Activated CD4-positive, alpha-beta T cell treated with anti-CD3 and anti-CD28 coated beads, Interleukin-2, amount 50 U/mL, for 24 hours (primary cell): Measurements from ENCODE around the gene ADAMTSL1.

ENCODE experiments used
- DNase-seq, 2 donors: peaks; one replicate each; pipeline ENCODE4 v3.0.0-alpha.2; 2020; ENCODE audit warnings: low read depth in 1 of 2, low spot score in 1 of 2

Gene ADAMTSL1

DNA sequence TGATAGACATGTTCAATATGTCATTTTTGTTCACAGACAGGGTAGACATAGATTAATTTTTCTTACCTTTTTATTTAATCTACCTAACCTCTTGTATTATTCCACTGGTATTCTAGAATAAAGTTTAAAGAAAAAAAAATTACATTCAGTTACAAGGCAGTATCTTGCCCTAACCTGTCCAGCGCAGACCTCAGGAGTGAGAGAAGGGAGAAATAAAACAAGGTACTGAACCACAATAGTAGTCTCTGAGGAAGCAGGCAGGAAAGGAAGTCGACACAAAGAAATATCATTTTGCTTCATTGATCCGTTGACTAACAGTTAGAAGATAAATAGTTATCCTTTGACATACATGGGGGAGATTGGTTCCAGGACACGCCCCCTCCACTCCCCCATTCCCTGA is 12.5 kb upstream of the ADAMTSL1 start:
- no peak for DNase-seq

DNA sequence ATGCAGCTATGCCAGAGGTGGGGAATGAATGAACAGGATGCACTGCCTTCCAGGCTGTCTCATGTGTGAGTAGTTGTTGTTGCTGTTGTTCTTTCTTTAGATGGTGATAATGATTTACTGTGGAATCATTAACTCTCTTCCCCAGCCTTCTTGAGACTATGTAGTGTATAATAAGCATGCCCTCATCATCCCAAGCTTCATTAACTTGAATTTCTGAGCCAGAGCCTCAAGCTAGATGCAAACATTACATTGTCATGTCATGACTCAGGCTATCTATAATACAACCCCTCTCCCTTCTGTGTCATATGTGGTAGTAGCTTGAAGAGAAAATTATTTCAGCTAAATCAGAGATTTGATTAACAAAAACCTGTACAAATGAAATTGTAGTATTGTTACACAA is 10.0 kb upstream of the ADAMTSL1 start:
- no peak for DNase-seq

DNA sequence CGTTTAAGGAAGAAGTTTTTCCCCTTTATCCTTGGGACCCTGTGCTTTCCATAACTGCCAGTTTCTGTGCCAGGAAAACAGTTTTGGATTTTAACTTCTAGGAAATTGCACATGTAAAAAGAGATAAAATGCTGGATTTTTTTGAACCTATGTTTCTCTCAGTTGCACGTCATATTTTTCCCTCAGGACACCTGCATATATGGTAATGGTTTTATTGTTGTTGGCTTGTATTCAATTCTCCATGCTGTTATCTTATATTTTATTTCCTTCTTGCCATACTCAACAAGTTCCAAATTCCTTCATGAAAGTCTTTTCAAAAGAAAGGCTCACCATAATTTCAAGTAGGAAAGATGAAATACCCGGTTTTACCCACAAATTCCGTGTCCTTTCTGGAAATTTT is 7.9 kb upstream of the ADAMTSL1 start:
- no peak for DNase-seq

DNA sequence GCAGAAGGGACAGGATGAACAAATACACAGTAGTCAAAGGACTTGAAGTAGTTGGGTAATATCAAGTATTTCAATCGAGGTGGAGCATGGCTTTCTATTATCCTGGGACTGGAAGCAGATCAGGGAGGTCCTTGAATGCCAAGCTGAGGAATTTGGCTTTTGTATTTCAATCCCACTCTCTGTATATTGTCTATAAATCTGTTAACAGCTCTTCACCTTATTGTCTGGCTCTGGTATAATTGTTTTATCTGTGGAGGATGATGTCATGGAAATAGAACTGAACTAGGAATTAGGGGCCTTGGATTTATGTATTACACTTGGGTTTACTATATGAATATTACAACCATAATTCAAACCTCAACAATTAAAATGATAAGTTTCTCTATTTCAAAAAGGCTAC is 6.3 kb upstream of the ADAMTSL1 start:
- DNase-seq = no peak

DNA sequence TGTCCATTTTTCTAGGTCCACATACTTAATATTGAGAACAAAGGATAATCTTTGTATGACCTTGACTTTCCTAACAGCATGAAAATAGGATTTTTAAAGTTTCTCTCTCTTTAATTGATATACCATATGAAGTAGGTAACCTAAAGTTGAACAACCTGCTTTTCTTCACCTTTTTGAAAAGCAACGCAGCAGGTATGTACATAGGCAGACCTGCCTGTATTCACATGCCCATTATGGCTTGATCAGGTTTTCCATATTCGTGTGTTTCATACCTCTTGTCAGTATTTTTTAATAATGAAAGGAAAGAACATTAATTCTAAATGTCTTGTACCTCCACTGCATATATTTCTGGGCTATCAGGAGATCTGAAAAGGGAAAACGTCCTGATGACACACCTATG is 1.5 kb upstream of the ADAMTSL1 start:
- no peak for DNase-seq

DNA sequence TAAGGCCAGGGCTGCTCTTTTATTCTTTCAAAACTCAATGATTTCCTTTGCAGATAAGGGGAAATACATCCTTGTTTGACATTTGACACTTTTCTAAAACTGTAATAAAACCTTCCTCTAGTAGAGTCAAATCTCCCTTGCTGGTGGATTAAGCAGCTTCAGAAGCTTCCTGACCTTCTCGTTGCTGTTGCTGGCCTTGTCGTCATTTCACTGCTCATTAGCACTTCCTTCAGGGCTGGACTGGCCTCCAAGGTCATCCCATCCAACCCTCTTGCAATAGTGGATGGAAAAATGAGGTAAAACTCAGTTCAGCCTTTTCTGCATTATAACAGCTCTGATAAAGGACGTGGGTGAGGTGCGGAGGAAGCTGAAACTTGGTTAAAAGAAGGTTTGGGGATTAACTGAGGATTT is 1.1 kb upstream of the ADAMTSL1 start:
- DNase-seq = no peak

DNA sequence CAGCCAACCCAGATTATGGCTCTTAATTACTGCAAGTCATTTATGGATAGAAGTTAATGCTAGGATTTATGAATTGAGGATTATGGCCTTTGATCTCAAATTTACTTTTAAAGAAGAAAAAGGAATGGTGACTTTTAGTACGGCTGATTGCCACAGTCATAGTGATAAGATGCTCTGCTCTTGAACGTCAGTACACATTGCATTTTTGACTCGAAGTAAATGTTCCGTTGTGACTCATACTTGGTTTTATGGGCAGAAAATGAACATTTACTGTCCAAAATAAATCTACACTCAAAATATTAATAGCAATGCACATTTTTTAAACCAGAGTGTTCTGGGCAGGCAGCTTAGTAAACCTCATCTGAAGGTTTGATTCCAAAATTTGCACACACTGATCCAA is 830 bp downstream of the ADAMTSL1 start:
- no peak for DNase-seq

DNA sequence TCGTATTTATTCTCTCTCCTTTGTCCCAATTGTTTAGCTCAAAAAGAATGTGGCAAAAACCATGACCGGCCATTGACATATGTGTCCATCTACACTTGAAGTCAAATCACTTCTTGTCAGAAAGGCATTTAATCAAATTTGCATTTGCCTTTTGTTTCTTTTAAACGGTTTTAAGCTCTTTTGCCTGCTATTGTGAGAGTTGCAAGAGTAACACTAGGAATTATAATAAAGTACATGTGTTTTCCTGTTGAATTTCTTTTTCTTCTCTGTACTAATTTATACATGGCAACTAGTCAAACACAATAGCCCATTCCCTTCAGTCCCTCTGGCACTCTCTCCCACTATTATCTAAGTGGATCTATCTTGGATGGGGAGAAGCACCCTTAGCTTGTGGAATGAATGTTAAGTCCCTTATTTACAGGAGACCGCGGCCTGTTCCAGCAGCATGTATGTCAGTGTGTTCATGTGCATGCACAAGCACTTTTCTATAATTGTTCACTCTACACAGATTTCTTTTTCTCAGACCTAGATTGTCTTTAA is 3.2 kb downstream of the ADAMTSL1 start:
- no peak for DNase-seq

DNA sequence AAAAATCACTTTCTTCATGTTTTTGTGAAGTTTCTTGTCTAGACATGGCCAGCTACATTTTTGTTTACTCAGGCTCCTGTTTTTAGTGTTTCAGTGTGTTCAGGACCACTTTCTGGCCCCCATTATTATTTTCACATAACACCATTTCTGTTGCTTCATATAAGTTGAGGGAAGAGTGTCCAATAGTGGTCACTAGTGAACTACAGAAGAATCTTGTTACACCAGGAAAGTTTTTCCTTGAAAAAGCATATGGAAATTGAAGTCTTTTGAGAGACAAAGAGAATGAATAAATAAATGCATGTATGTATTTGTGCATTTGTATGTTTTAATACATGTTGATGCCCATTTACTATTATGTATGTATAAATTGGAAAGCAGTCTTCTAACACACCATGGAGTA is 3.8 kb downstream of the ADAMTSL1 start:
- no peak for DNase-seq

DNA sequence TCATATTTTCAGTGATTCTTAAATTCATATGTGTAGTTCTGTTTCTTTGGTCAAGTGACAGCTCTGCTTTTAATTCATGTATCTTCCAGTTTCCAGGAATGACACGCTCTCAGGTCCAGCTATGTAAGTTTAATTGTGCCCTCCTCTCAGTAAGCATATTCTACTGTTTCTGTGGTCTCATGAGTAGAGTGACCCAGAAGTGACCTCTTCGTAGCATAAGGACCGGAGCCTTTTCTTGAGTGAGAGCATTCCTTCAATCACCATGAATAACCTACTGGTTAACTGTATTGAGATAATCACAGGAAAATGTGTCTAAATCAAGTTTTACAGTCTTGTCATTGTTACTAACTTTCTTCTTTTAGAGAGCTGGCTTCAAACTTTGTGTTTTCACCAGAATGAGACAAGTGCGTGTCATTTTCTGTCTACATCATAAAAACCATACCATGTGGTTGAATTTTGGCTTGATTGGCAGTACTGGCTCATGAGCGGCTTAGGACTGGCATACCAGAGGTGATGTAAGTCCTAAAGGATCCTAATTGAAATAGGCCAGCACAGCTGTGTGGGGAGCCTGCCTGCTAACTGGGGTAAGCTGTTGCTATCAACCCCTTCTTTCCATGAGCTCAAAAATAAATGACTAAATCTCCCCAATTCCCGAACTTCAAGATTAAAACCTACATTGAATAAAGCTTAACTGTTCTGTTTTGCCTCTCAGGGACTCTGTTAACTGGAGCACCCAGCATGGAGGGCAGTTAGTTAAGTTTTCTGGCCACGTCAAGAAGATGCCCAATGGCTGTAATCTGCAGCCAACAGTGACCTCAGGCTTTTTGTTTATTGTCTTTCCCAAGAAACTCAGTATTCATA is 4.8 kb downstream of the ADAMTSL1 start:
- DNase-seq = no peak

DNA sequence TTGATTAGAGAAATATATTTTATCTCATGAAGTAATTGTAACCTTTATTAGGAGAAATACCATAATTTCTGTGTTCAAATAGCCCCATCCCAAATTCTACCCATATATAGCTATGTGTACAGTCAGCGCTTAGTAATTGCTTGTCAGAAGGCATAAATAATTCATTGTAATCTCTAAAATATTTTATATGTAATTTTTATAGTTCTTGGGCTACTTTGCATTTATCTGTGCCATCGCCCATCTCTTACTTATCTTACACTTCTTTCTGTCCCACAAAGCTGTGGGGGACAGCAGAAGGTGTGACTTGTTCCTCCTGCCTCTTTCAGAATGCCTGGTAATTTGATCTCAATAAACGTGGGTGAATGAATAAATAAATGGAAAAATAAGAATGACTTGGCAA is 5.5 kb downstream of the ADAMTSL1 start:
- DNase-seq = no peak

DNA sequence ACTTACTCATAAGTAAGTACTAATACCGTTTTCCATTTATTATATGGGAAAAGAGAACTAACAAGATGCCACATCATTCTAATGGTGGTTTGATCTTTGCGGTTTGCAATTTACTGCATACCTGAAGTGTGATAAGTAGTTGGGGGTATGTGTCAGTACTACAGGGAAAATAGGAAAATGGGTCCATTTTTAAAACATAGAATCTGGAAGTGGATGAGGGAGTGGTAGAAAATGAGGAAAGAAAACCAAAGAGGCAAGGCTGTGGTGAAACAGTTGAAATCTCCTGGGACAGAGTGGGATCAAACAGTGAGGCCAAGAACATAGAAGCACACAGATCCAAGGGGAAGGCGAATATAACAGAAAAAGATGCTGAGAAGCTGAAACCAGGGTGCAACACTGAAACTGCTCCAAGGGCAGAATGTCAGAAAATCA is 6.7 kb downstream of the ADAMTSL1 start:
- no peak for DNase-seq

DNA sequence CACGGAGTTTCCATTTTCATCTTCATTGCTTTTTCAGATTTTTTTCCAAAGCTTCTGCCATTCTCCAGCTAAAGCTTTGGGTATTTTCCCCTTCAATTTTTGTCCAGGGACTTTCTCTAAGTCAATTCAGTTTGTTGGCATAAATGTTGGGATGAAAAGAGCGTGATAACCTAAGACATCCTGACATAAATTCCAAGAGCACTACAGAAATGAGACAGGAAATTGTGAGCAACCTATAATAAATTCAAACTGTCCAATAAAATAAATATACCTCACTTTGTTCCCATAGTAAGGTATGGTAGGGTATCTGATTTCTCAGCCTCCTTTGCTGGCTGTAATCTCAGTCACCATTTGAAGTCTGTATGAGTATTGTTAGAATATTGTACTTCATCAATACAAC is 8.4 kb downstream of the ADAMTSL1 start:
- DNase-seq = no peak

DNA sequence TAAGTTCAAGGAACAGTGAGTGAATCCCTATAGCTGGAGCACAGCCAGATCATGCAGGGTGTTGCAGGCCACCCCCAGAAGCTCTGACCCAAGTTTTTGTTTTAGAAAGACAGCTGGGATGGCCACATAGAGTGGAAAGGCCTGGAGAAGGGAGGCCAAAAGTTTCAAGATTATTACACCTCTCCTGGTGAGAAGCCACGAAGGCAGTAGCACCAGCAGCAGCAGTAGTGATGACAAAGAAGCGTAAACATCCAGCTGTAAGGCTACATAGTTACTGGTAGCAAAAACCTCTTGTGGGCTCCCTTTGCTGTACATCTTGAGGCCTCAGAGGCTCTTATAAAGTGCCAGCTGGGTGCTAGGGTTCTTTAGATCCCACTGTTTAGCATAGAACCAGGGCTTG is 11.8 kb downstream of the ADAMTSL1 start:
- DNase-seq = no peak

DNA sequence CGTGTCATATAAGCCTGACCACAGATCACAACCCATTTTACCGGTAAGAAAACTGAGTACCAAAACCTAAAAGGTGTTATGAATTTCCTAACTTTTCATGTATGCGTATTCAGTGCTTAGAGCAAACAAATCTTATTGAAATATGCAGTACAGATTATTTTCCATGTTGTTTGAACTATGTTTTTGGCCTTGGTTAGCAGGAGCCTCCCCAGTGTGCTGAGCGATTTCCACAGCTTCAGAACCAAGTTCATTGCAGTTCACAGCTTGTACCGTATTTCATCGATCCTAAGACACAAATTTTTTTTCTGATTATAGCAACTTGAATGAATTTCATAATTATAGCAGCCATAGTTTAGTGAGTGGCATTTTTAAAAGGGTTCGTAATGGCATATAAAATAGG is 13.7 kb downstream of the ADAMTSL1 start:
- no peak for DNase-seq

DNA sequence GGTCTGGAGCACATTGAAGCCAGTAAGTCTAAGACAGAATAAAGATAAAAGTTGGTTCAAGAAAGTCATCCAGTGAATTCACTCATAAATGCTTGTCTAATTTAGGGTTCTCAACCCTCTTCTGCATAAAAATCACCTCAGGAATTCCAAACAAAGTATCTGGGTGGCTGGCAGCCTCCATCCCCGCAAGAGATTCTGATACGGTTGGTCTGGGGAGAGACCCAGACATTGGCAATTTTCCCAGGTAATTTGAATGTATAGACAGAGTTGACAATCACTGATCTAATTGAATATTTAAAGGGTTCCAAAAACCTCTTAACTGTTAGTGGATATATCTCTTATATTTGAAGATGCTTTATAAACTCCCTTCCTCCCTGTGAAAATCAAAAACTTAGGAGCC is 14.9 kb downstream of the ADAMTSL1 start:
- DNase-seq = no peak

DNA sequence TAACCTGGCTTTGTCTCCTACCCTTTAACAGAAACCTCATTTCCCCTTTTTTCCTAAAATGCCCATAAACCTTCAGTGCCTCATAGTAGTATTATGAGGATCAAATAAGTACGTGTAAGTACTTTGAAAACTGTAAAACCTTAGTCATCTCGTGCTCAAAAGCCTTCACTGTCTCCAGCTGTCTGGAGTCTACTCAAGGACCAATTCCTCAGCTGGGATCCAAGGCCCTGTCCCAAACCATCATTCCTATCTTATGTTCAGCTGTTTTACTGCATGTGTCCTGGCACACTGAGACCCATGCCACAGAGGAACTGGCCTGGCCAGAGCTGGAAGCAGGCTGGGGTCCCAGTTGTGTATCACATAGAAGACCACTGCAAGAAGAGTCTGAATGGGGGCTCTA is 15.9 kb downstream of the ADAMTSL1 start:
- no peak for DNase-seq

DNA sequence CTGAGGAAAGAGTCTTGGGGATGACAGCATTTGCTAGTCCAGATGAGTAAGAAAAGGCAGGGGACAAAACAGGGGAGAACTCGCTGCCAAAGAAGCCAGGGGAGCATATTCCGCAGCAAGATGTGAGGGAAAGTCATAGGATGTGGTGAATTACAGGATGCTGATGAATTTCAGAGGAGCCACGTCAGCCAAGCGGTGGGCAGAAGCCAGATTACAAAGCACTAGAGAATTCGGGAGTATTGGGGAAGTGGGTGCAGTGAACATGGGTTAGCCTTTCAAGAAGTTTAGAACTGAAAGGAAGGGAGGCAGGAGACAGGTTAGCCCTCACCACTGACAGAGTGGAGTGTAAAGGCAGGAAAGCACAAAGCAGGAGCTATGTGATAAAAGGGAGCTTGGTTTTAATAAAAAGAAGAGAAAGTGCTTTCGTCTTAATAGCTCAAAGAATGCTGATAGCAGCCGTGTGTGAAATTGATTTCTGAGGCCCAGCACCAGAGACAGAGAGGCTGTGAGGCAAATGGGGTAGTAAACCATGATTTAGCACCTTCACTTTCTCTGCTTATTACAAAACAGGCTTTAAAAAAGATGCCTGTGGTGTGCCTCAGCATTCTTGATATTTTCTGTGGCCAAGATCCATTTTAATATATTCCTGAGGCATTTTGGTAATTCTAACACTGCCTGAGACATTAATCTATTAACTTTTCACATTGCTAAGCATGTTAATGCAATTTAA is 16.9 kb downstream of the ADAMTSL1 start:
- DNase-seq = no peak

DNA sequence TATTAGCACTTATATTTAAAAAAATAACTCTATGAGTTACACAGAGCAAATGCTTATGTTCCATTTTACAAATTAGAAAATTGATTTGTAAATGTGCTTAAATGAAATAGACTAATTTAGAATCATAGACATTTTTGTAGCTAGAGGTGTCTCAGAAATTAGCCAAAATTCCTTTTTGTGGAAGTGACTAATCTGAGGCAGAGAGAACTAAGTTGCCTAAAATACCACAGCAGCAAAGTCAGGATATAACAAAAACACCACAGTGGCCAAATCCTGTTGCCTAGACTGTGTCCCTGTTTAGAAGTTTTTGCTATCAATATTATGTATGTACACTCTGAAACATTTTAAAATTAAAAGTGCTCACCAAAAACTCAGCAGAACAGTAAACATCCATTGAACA is 18.7 kb downstream of the ADAMTSL1 start:
- DNase-seq = no peak

DNA sequence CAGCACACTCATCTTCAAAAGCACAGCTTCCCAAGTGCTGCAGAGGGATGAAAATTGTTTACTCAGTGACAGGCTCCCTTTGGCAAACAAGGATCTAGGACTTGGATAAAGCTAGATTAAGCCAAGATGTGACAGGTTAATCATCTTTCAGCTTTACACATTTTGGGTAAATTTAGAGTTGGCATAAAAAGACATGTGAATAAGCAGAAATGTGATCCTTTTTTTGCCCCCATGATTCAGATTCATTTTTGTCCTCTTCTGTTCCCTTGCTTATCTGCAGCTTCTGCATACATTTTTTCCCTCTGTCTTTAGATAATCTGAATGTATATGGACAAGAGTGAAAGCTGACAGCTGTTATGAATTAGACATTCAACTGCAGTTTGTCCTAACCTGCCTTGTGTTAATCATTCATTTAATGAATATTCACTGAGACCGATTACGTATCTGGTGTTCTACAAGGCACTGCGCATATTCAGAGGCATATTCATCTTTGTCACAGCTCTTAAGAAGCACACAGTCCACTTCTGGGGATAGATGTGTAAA is 19.6 kb downstream of the ADAMTSL1 start:
- DNase-seq = no peak

DNA sequence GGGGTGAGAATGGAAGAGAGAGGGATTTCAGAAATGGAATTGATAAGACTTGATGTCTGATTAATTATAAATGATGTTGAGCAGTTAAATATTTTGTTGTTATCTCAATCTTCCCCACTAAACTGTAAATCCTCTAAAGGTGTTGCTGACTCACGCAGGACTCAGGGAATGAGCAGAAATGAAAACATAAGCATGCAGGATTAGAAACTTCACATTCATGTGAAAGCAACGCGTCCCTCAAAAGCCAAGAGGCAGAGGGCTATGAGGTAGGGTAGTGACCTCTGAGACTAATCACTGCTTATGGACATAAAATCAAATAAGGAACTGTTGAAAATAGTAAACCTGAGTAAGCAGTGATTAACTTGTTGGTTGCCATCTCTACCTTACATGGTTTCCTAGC is 21.1 kb downstream of the ADAMTSL1 start:
- no peak for DNase-seq
